T-cell (primary cell): Measurements from ENCODE around the gene TPSG1. TPM values are rescaled to one million over a fixed set of nuclear protein-coding genes. Genes with fewer than 3 reads are reported as not detected.
"Not testable (repeated sequence)": the region's sequence is repeated elsewhere in the genome, so short reads cannot be mapped to it uniquely, and the experiment has no call there.

Source experiments
- ATAC-seq, 4 experiments: fragments of 200-7000 bp in 3 of 4; fragments of 150-1000 bp in 1 of 4; cut with Tn5 transposase; replicated peaks in 1 of 4; 1 replicate in 3 of 4; 2 replicates in 1 of 4; pipeline ENCODE4 v1.10.0; 2021; ENCODE audit warnings: moderate library complexity in 3 of 4, mild to moderate bottlenecking in 2 of 4, moderate number of reproducible peaks in 1 of 4
- CTCF ChIA-PET, 2 donors: fragments of 300-600 bp; sonication (Branson Sonifier 250); formaldehyde crosslinking; loops; one replicate each; lab custom pipeline; 2022; ENCODE audit warnings: antibody characterized with exemption in 2 of 2; lab: Charles Lee
- POLR2A ChIA-PET, 2 donors: fragments of 300-600 bp; sonication (Branson Sonifier 250); formaldehyde crosslinking; loops; one replicate each; lab custom pipeline; 2022; ENCODE audit warnings: antibody characterized with exemption in 2 of 2; lab: Charles Lee
- DNase-seq, 35 experiments: peaks; one replicate each; pipeline versions ENCODE4 v3.0.0 to v3.0.0-alpha.2; 2013 to 2023
- H3K27ac ChIP-seq: one replicate; pipeline ENCODE4 v1.5.1; 2013; ENCODE audit warnings: low read length
- H3K27me3 ChIP-seq, 2 experiments: replicated peaks in 1 of 2; 1 replicate in 1 of 2; 2 replicates in 1 of 2; pipeline versions ENCODE4 v1.6.1 to v1.7.0; 2013; ENCODE audit warnings: low read length in 1 of 2, mixed read lengths in 1 of 2; ENCODE audit not compliant: control insufficient read depth in 2 of 2, insufficient read depth in 2 of 2; ENCODE audit errors: extremely low read depth in 1 of 2
- H3K36me3 ChIP-seq, 2 donors: 1 replicate in 1 of 2; 2 replicates in 1 of 2; pipeline versions ENCODE4 v1.6.1 to v1.7.0; 2013; ENCODE audit warnings: low read length in 1 of 2; ENCODE audit not compliant: control insufficient read depth in 2 of 2, insufficient read depth in 1 of 2; ENCODE audit errors: extremely low read depth in 1 of 2
- H3K4me1 ChIP-seq, 2 experiments: 1 replicate in 1 of 2; 2 replicates in 1 of 2; pipeline versions ENCODE4 v1.6.1 to v1.7.0; 2013; ENCODE audit warnings: low read length in 2 of 2, mixed read lengths in 1 of 2; ENCODE audit not compliant: insufficient read depth in 2 of 2, control insufficient read depth in 1 of 2; ENCODE audit errors: extremely low read depth in 1 of 2
- H3K4me3 ChIP-seq, 2 donors: 1 replicate in 1 of 2; 2 replicates in 1 of 2; pipeline versions ENCODE4 v1.5.1 to v1.7.0; 2013; ENCODE audit warnings: mild to moderate bottlenecking in 2 of 2, low read length in 1 of 2, moderate library complexity in 1 of 2; ENCODE audit not compliant: control insufficient read depth in 1 of 2; ENCODE audit errors: extremely low read depth in 1 of 2
- H3K9me3 ChIP-seq: 2 replicates; pipeline ENCODE4 v1.7.0; 2013
- H3K27ac Mint-ChIP-seq, 2 donors: one replicate each; pipeline ENCODE4 v1.8.0; 2020 to 2021; ENCODE audit warnings: mild to moderate bottlenecking in 2 of 2, mixed read lengths in 2 of 2
- H3K27me3 Mint-ChIP-seq, 2 donors: one replicate each; pipeline ENCODE4 v1.8.0; 2021 to 2022; ENCODE audit warnings: mixed read lengths in 2 of 2
- H3K36me3 Mint-ChIP-seq: one replicate; pipeline ENCODE4 v1.8.0; 2021; ENCODE audit warnings: mixed read lengths
- H3K4me1 Mint-ChIP-seq, 3 donors: one replicate each; pipeline ENCODE4 v1.8.0; 2020 to 2022; ENCODE audit warnings: mixed read lengths in 3 of 3, mild to moderate bottlenecking in 1 of 3
- H3K4me3 Mint-ChIP-seq, 3 donors: one replicate each; pipeline ENCODE4 v1.8.0; 2020 to 2022; ENCODE audit warnings: mild to moderate bottlenecking in 3 of 3, mixed read lengths in 3 of 3, moderate library complexity in 3 of 3
- H3K9me3 Mint-ChIP-seq, 3 donors: one replicate each; pipeline ENCODE4 v1.8.0; 2020 to 2022; ENCODE audit warnings: mixed read lengths in 3 of 3
- WGBS: methylation state at CpG from one replicate; pipeline ENCODE4 v1.1.5; 2013; ENCODE audit warnings: missing lambda C conversion rate; ENCODE audit not compliant: insufficient coverage; 5-methylcytosine and 5-hydroxymethylcytosine counted together
- total RNA-seq, 35 experiments: library from RNA in 6 of 35; stranded (reverse) in 6 of 35; fragments of 120-200 nt in 1 of 35; gene quantifications; one replicate each; pipeline versions ENCODE4 v1.2.1 to v1.2.4 and lab custom pipeline; 2013 to 2026

Gene TPSG1
- total RNA-seq, 5 donors from 2014 or later (not counting 1 experiment from before 2014, with no cell fraction given), result not detected

DNA sequence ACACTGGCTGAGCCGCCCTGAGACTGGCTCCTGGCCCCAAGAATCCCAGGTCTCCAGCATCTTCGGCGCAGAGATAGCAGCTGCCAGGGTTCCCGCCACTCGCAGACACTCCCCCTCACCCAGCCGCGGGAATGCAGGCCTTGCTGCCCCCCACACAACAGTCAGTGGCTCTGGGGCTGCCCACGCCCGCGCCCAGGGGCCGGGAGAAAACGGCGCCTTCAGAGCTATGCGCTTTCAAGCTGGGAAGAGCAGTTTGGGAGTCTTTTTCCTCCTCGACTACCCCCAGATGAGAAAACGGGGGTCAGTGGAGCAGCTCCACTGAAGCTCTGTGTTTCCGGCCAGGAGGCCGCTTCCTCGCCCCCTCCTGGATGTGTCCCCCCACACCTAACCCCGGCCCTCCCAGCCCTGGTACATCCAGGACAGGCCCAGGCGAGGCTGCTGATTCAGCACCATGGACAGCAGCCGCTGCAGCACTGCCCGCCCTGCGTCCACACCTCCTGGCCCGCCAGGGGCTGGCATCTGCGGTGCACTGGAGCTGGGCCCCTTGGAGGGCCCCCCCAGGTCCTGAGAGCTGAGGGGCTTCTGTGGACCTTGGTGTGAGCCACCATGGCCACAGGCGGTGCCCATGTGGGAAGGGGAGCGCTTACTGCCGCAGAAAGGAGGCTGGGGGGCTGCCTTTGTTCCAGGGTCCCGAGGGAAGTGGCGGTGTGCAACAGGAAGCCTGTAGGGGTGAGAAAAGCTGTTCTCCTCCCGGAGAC lies 36.5 kb downstream of the TPSG1 start:
- Histone ChIP-seq H3K36me3 (no peaks in the 10 kb centered on the region), H3K4me1 (peaks cover 0 to 3% of the 10 kb centered on the region in 2 experiments), H3K27ac (no peak overlapping the region), H3K9me3 (no peaks in the 10 kb centered on the region), H3K4me3 (no peak overlapping the region), H3K27me3 (peaks cover 0 to 52% of the 10 kb centered on the region in 2 experiments)
- DNase-seq (peak in 30 of 35 experiments; percentile 14 to 70 (median 34)), ATAC-seq (peak in 3 of 4 experiments; percentile 53 to 69 (median 54))
- ChIA-PET CTCF (no interaction called here), POLR2A (no interaction called here)
- Mint-ChIP-seq H3K4me3 (no peak overlapping the region), H3K27me3 (peaks cover 3 to 11% of the 10 kb centered on the region in 2 donors), H3K9me3 (no peaks in the 10 kb centered on the region), H3K4me1 (no peaks in the 10 kb centered on the region), H3K27ac (no peak overlapping the region), H3K36me3 (no peaks in the 10 kb centered on the region)
- WGBS, result 47% methylated on average over 28 of the region's 32 CpGs

DNA sequence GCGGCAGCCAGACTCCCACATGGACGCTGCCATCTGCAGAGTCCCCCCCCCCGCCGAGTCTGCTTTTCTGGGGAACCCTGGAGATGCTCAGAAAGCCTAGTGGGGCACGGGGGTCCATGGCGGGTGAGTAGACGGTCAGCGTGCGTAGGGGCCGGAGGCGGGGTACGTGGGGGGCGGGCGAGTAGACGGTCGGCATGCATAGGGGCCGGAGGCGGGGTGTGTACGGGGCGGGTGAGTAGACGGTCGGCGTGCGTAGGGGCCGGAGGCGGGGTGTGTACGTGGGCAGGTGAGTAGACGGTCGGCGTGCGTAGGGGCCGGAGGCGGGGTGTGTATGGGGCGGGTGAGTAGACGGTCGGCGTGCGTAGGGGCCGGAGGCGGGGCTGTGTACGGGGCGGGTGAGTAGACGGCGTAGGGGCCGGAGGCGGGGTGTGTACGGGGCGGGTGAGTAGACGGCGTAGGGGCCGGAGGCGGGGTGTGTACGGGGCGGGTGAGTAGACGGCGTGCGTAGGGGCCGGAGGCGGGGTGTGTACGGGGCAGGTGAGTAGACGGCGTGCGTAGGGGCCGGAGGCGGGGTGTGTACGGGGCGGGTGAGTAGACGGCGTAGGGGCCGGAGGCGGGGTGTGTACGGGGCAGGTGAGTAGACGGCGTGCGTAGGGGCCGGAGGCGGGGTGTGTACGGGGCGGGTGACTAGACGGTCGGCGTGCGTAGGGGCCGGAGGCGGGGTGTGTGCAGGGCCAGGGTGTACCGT lies 39.4 kb downstream of the TPSG1 start:
- POLR2A ChIA-PET, H3K27me3 Mint-ChIP-seq, ATAC-seq, H3K27ac ChIP-seq, CTCF ChIA-PET, H3K4me1 ChIP-seq, H3K27ac Mint-ChIP-seq, H3K9me3 Mint-ChIP-seq, H3K4me1 Mint-ChIP-seq, DNase-seq, H3K36me3 ChIP-seq, H3K4me3 ChIP-seq, H3K4me3 Mint-ChIP-seq, H3K9me3 ChIP-seq, H3K36me3 Mint-ChIP-seq: not testable (repeated sequence)
- WGBS, result 81% methylated on average over 5 of the region's 86 CpGs
- peaks cover 0 to 36% of the 10 kb centered on the region in 2 experiments for H3K27me3 ChIP-seq

DNA sequence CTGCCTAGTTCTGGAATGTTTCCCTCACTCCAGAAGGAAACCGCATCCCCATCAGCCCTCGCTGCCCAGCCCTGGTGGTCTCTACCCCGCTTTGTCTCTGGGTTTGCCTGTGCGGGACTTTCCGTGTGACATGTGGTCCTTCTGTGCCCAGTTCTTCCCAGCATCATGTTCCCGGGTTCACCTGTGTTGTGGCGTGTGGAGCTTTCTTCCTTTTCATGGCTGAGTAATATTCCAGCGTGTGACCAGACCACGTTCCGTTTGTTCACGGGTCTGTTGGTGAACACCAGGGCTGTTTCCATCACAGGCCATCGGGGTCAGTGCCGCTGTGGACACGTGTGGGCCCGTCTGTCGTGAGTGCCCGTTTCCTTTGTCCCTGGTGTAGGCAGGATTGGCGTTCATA lies 40.1 kb downstream of the TPSG1 start:
- ChIA-PET POLR2A (no interaction called here), CTCF (no interaction called here)
- Mint-ChIP-seq H3K4me1 (no peaks in the 10 kb centered on the region), H3K27ac (no peak overlapping the region), H3K4me3 (no peak overlapping the region), H3K9me3 (no peaks in the 10 kb centered on the region), H3K36me3 (no peaks in the 10 kb centered on the region), H3K27me3 (peaks cover 0 to 4% of the 10 kb centered on the region in 2 donors)
- peaks cover 0 to 3% of the 10 kb centered on the region in 2 experiments for H3K4me1 ChIP-seq
- no peaks in the 10 kb centered on the region for H3K36me3 ChIP-seq
- H3K27me3 ChIP-seq, result peaks cover 0 to 36% of the 10 kb centered on the region in 2 experiments
- ATAC-seq, result no peak
- H3K9me3 ChIP-seq, result no peaks in the 10 kb centered on the region
- H3K4me3 ChIP-seq, result no peak overlapping the region
- 95% methylated on average over 18 of the region's 18 CpGs for WGBS
- no peak overlapping the region for H3K27ac ChIP-seq
- no peak for DNase-seq

GRCh38 chr16:1184156-1184868 lies 40.8 kb downstream of the TPSG1 start:
- no peak overlapping the region for H3K4me3 Mint-ChIP-seq
- H3K36me3 Mint-ChIP-seq, result no peaks in the 10 kb centered on the region
- Histone ChIP-seq H3K4me1 (peaks cover 0 to 3% of the 10 kb centered on the region in 2 experiments), H3K9me3 (no peaks in the 10 kb centered on the region), H3K4me3 (no peak overlapping the region), H3K36me3 (no peaks in the 10 kb centered on the region), H3K27me3 (peaks cover 0 to 31% of the 10 kb centered on the region in 2 experiments), H3K27ac (no peak overlapping the region)
- H3K9me3 Mint-ChIP-seq, result no peaks in the 10 kb centered on the region
- no peak for ATAC-seq
- ChIA-PET POLR2A (no interaction called here), CTCF (no interaction called here)
- H3K27ac Mint-ChIP-seq, result no peak overlapping the region
- peaks cover 0 to 6% of the 10 kb centered on the region in 2 donors for H3K27me3 Mint-ChIP-seq
- no peaks in the 10 kb centered on the region for H3K4me1 Mint-ChIP-seq
- 89% methylated on average over 21 of the region's 26 CpGs for WGBS
- DNase-seq, result no peak

GRCh38 chr16:1182950-1183907 lies 41.8 kb downstream of the TPSG1 start:
- WGBS, result 69% methylated on average over 33 of the region's 45 CpGs
- CTCF ChIA-PET, result no interaction called here
- H3K4me3 ChIP-seq, result no peak overlapping the region
- H3K36me3 ChIP-seq, result no peaks in the 10 kb centered on the region
- DNase-seq (no peak), ATAC-seq (no peak)
- Mint-ChIP-seq H3K4me1 (no peaks in the 10 kb centered on the region), H3K27me3 (peaks cover 0 to 6% of the 10 kb centered on the region in 2 donors), H3K36me3 (no peaks in the 10 kb centered on the region), H3K9me3 (no peaks in the 10 kb centered on the region), H3K27ac (no peak overlapping the region), H3K4me3 (no peak overlapping the region)
- no peaks in the 10 kb centered on the region for H3K4me1 ChIP-seq
- no peaks in the 10 kb centered on the region for H3K9me3 ChIP-seq
- H3K27me3 ChIP-seq, result peaks cover 0 to 28% of the 10 kb centered on the region in 2 experiments
- POLR2A ChIA-PET, result no interaction called here
- H3K27ac ChIP-seq, result no peak overlapping the region
